HepG2 (cell line): Measurements from ENCODE around the gene PCBP2. TPM values are rescaled to one million over a fixed set of nuclear protein-coding genes. Genes with fewer than 3 reads are reported as not detected.

ENCODE experiments used
- ATRX ChIP-seq: sonication (generic); formaldehyde crosslinking; IDR thresholded peaks from 2 replicates; pipeline ENCODE4 v1.4.0; 2020; ENCODE audit warnings: missing genetic modification reagents, borderline replicate concordance
- DDIT3 ChIP-seq: sonication (generic); formaldehyde crosslinking; IDR thresholded peaks from 2 replicates; pipeline ENCODE4 v1.4.0; 2020; ENCODE audit warnings: mild to moderate bottlenecking, missing genetic modification reagents
- ETV5 ChIP-seq: IDR thresholded peaks from 2 replicates; pipeline ENCODE4 v1.6.1; 2018; ENCODE audit warnings: missing biosample characterization, missing genetic modification reagents, inconsistent platforms, borderline replicate concordance
- EZH2 ChIP-seq: conservative IDR thresholded peaks from 2 replicates; pipeline ENCODE4 v1.6.1; 2012; ENCODE audit warnings: mild to moderate bottlenecking, low read depth, low read length, moderate library complexity
- FOXA3 ChIP-seq: IDR thresholded peaks from 2 replicates; pipeline ENCODE4 v1.6.1; 2016; ENCODE audit warnings: missing genetic modification reagents, missing compliant biosample characterization
- GABPA ChIP-seq, 2 experiments: IDR thresholded peaks; 2 replicates each; pipeline ENCODE4 v1.6.1; 2011 to 2016; ENCODE audit warnings: low read depth in 2 of 2, low read length in 1 of 2, missing biosample characterization in 1 of 2, missing genetic modification characterization in 1 of 2
- HNF4A ChIP-seq: sonication (generic); formaldehyde crosslinking; IDR thresholded peaks from 2 replicates; pipeline ENCODE4 v1.4.0; 2020; ENCODE audit warnings: missing genetic modification reagents
- HNRNPUL1 ChIP-seq: fragments of 200-400 bp; formaldehyde crosslinking; IDR thresholded peaks from 2 replicates; pipeline ENCODE4 v1.6.1; 2017; ENCODE audit warnings: low read depth, mild to moderate bottlenecking, low read length, moderate library complexity
- KLF9 ChIP-seq: IDR thresholded peaks from 2 replicates; pipeline ENCODE4 v1.6.1; 2016; ENCODE audit warnings: low read depth
- NCOR1 ChIP-seq: fragments of 200-600 bp; sonication (generic); IDR thresholded peaks from 2 replicates; pipeline ENCODE4 v1.7.0; 2017; ENCODE audit warnings: antibody characterized with exemption, low read length, borderline replicate concordance
- NFRKB ChIP-seq: fragments of 450-650 bp; IDR thresholded peaks from 2 replicates; pipeline ENCODE4 v1.6.1; 2017
- NR0B2 ChIP-seq: sonication (generic); formaldehyde crosslinking; IDR thresholded peaks from 2 replicates; pipeline ENCODE4 v1.4.0; 2020; ENCODE audit warnings: mild to moderate bottlenecking, missing genetic modification reagents
- SOX6 ChIP-seq, 2 experiments: fragments of 450-650 bp in 1 of 2; sonication (generic) in 1 of 2; formaldehyde crosslinking in 1 of 2; IDR thresholded peaks; 2 replicates each; pipeline versions ENCODE4 v1.4.0 to v1.6.1; 2017 to 2020; ENCODE audit warnings: antibody characterized with exemption in 1 of 2, mild to moderate bottlenecking in 1 of 2, missing genetic modification reagents in 1 of 2
- SYNCRIP ChIP-seq: fragments of 200-400 bp; formaldehyde crosslinking; IDR thresholded peaks from 2 replicates; pipeline ENCODE4 v1.6.1; 2018; ENCODE audit warnings: mild to moderate bottlenecking, low read depth, low read length; ENCODE audit not compliant: insufficient read depth
- ZBTB21 ChIP-seq: sonication (generic); formaldehyde crosslinking; IDR thresholded peaks from 2 replicates; pipeline ENCODE4 v1.4.0; 2020; ENCODE audit warnings: missing genetic modification reagents
- ZBTB4 ChIP-seq: sonication (generic); formaldehyde crosslinking; IDR thresholded peaks from 2 replicates; pipeline ENCODE4 v1.4.0; 2020; ENCODE audit warnings: missing genetic modification reagents, mild to moderate bottlenecking, borderline replicate concordance
- ZFP62 ChIP-seq: sonication (generic); formaldehyde crosslinking; IDR thresholded peaks from 2 replicates; pipeline ENCODE4 v1.4.0; 2020; ENCODE audit warnings: missing genetic modification reagents
- ZMAT3 ChIP-seq: sonication (generic); formaldehyde crosslinking; conservative IDR thresholded peaks from 2 replicates; pipeline ENCODE4 v1.7.0; 2021; ENCODE audit warnings: missing genetic modification reagents
- ZNF232 ChIP-seq: sonication (generic); formaldehyde crosslinking; IDR thresholded peaks from 2 replicates; pipeline ENCODE4 v1.4.0; 2020; ENCODE audit warnings: missing genetic modification reagents, borderline replicate concordance
- ZNF317 ChIP-seq: sonication (generic); formaldehyde crosslinking; IDR thresholded peaks from 2 replicates; pipeline ENCODE4 v1.5.0; 2020; ENCODE audit warnings: mild to moderate bottlenecking, missing genetic modification reagents
- ZNF44 ChIP-seq: sonication (generic); formaldehyde crosslinking; IDR thresholded peaks from 2 replicates; pipeline ENCODE4 v1.5.1; 2020; ENCODE audit warnings: mild to moderate bottlenecking, missing genetic modification reagents
- ZNF484 ChIP-seq: sonication (generic); formaldehyde crosslinking; IDR thresholded peaks from 2 replicates; pipeline ENCODE4 v1.5.1; 2020; ENCODE audit warnings: mild to moderate bottlenecking, low read depth, missing genetic modification reagents, borderline replicate concordance
- ZNF556 ChIP-seq: sonication (generic); formaldehyde crosslinking; IDR thresholded peaks from 2 replicates; pipeline ENCODE4 v1.4.0; 2020; ENCODE audit warnings: mild to moderate bottlenecking, missing genetic modification reagents, borderline replicate concordance
- ZNF678 ChIP-seq: sonication (generic); formaldehyde crosslinking; IDR thresholded peaks from 2 replicates; pipeline ENCODE4 v1.4.0; 2020; ENCODE audit warnings: mild to moderate bottlenecking, missing genetic modification reagents
- ZNF740 ChIP-seq: sonication (generic); formaldehyde crosslinking; IDR thresholded peaks from 2 replicates; pipeline ENCODE4 v1.4.0; 2020; ENCODE audit warnings: missing genetic modification reagents
- ZNF839 ChIP-seq: sonication (generic); formaldehyde crosslinking; IDR thresholded peaks from 2 replicates; pipeline ENCODE4 v1.4.0; 2020; ENCODE audit warnings: missing genetic modification reagents, mild to moderate bottlenecking, borderline replicate concordance
- polyA plus RNA-seq, 8 experiments: library from polyadenylated mRNA; depleted of rRNA in 3 of 8; stranded (reverse) in 7 of 8; unstranded in 1 of 8; fragments of >200 nt; fragmentation: Illumina TruSeq in 4 of 8; extraction: Trizol in 4 of 8; gene quantifications; 2 replicates each; pipeline versions ENCODE4 v1.2.1 to v1.2.3, GENCODE V29; 2011 to 2016; ENCODE audit warnings: low read depth in 4 of 8, missing spikeins in 1 of 8, mixed read lengths in 1 of 8; ENCODE audit not compliant: insufficient read depth in 1 of 8
- total RNA-seq, 5 experiments: library from RNA; depleted of rRNA; stranded (reverse); fragments of >200 nt; fragmentation: Illumina TruSeq; extraction: Trizol; gene quantifications; 2 replicates each; pipeline ENCODE4 v1.2.3, GENCODE V29; 2016; ENCODE audit warnings: low read depth in 1 of 5

PCBP2 gene
- total and polyA plus RNA-seq, 2 of the 13 experiments (the other 11 are each of a cell fraction or from before 2014, with no cell fraction given), result 154 to 345 TPM

- TF ChIP-seq GABPA (IDR thresholded peaks at IDR 0.05; ENCODE audit: low read depth, low read length) (no peak), GABPA (CRISPR knock-in tag; IDR thresholded peaks at IDR 0.05; ENCODE audit: low read depth) (peak; percentile 71), ETV5 (CRISPR knock-in tag) (no peak), ZNF317 (peak; percentile 75), ZFP62 (CRISPR knock-in tag) (peak; percentile 98), ATRX (no peak), ZBTB4 (CRISPR knock-in tag) (0 out of 2 replicates have a peak, but pooled peaks have one; percentile 13), NCOR1 (no peak), ZNF678 (CRISPR knock-in tag) (no peak), ZNF232 (CRISPR knock-in tag) (peak; percentile 65), NR0B2 (CRISPR knock-in tag) (no peak), HNF4A (CRISPR knock-in tag) (0 out of 2 replicates have a peak, but pooled peaks have one; percentile 19), ZNF556 (CRISPR knock-in tag) (peak; percentile 16; the same call in 1 of the 2 replicates), ZNF484 (CRISPR knock-in tag) (no peak), EZH2 (no peak), ZMAT3 (peak; percentile 79; the same call in 1 of the 2 replicates), KLF9 (CRISPR knock-in tag) (no peak), FOXA3 (CRISPR knock-in tag) (peak; percentile 5; the same call in 1 of the 2 replicates), SOX6 (IDR thresholded peaks at IDR 0.05) (no peak), SOX6 (CRISPR knock-in tag; IDR thresholded peaks at IDR 0.05) (peak; percentile 47), ZBTB21 (CRISPR knock-in tag) (peak; percentile 90), ZNF839 (CRISPR knock-in tag) (no peak), ZNF740 (CRISPR knock-in tag) (peak; percentile 68; the same call in 1 of the 2 replicates), ZNF44 (CRISPR knock-in tag) (no peak), NFRKB (no peak), SYNCRIP (no peak), HNRNPUL1 (no peak), DDIT3 (CRISPR knock-in tag) (0 out of 2 replicates have a peak, but pooled peaks have one; percentile 23)
These were observed 49.1 kb downstream of the PCBP2 start, which contains the start of gene TARBP2 (continued) for GRCh38 chr12:53500776-53501614.
